Stimulated activated CD4-positive, alpha-beta T cell treated with anti-CD3 and anti-CD28 coated beads, TNF-alpha, amount 100 ng/mL, for 1 hour (primary cell): ENCODE data around the gene DCDC1.

Experiments
- DNase-seq, 3 donors: peaks; one replicate each; pipeline ENCODE4 v3.0.0-alpha.2; 2020; ENCODE audit warnings: low read depth in 3 of 3, low spot score in 1 of 3

The DCDC1 gene

GRCh38 chr11:31369348-31370329 lies at the start of gene DCDC1, which contains the start of gene DNAJC24:
TSS of gene DCDC1 (minus strand) at chr11:31369739. CDS start at chr11:31328280, 41,459 bp downstream.
TSS of gene DNAJC24 (plus strand) at chr11:31369860. CDS start at chr11:31370749, 889 bp downstream.
- DNase-seq = peak; percentile 83 to 88 (median 85)

GRCh38 chr11:31419138-31419537 lies 49.6 kb upstream of the DCDC1 start:
- no peak for DNase-seq

- no peak for DNase-seq
Observed at GRCh38 chr11:31417816-31418215, 48.3 kb upstream of the DCDC1 start.

- DNase-seq = no peak
Observed at GRCh38 chr11:31417357-31417756, 47.8 kb upstream of the DCDC1 start.

GRCh38 chr11:31415435-31415834 lies 45.9 kb upstream of the DCDC1 start:
- no peak for DNase-seq

GRCh38 chr11:31414338-31414737 lies 44.8 kb upstream of the DCDC1 start:
- DNase-seq = no peak

GRCh38 chr11:31412946-31413345 lies 43.4 kb upstream of the DCDC1 start:
- no peak for DNase-seq

GRCh38 chr11:31408201-31408600 lies 38.7 kb upstream of the DCDC1 start:
- no peak for DNase-seq

- DNase-seq = no peak
Observed at GRCh38 chr11:31404614-31405013, 35.1 kb upstream of the DCDC1 start.

GRCh38 chr11:31397239-31397834 lies 27.8 kb upstream of the DCDC1 start:
- no peak for DNase-seq

- DNase-seq = no peak
Observed at GRCh38 chr11:31387379-31387778, 17.8 kb upstream of the DCDC1 start.

GRCh38 chr11:31383116-31383515 lies 13.6 kb upstream of the DCDC1 start:
- no peak for DNase-seq

- no peak for DNase-seq
Observed at GRCh38 chr11:31375879-31376278, 6.3 kb upstream of the DCDC1 start.

GRCh38 chr11:31366795-31367194 lies 2.7 kb downstream of the DCDC1 start:
- no peak for DNase-seq

GRCh38 chr11:31361743-31362142 lies 7.8 kb downstream of the DCDC1 start:
- DNase-seq = no peak

- DNase-seq = no peak
Observed at GRCh38 chr11:31355817-31356216, 13.7 kb downstream of the DCDC1 start.

- DNase-seq = no peak
Observed at GRCh38 chr11:31355131-31355530, 14.4 kb downstream of the DCDC1 start.

- DNase-seq = no peak
Observed at GRCh38 chr11:31351168-31351567, 18.4 kb downstream of the DCDC1 start.

GRCh38 chr11:31340903-31341572 lies 28.5 kb downstream of the DCDC1 start:
- no peak for DNase-seq

- no peak for DNase-seq
Observed at GRCh38 chr11:31337806-31338205, 31.7 kb downstream of the DCDC1 start.

GRCh38 chr11:31328697-31329096 lies 40.8 kb downstream of the DCDC1 start:
- no peak for DNase-seq

- DNase-seq = no peak
Observed at GRCh38 chr11:31327417-31327816, 42.1 kb downstream of the DCDC1 start.
